BLaER1 treated with 17β-estradiol and CSF1 and Interleukin-3, amounts not matched to agents 10 nM and 100 nM (cell line): ENCODE results near the gene LRRN4.
A peak's percentile ranks its signal among the peaks of the same experiment; 100 is the strongest.

Experiments used
- H3K27ac ChIP-seq, 11 experiments: shearing (Covaris generic); formaldehyde crosslinking; 2 replicates each; pipeline ENCODE4 v1.8.1; 2022
- H3K27me3 ChIP-seq, 11 experiments: shearing (Covaris generic); formaldehyde crosslinking; 2 replicates each; pipeline ENCODE4 v1.8.1; 2022
- H3K36me3 ChIP-seq, 11 experiments: shearing (Covaris generic); formaldehyde crosslinking; 2 replicates each; pipeline ENCODE4 v1.8.1; 2022
- H3K4me1 ChIP-seq, 10 experiments: shearing (Covaris generic); formaldehyde crosslinking; 2 replicates each; pipeline ENCODE4 v1.8.1; 2022
- H3K4me2 ChIP-seq, 11 experiments: shearing (Covaris generic); formaldehyde crosslinking; 2 replicates each; pipeline ENCODE4 v1.8.1; 2022
- H3K4me3 ChIP-seq, 10 experiments: shearing (Covaris generic); formaldehyde crosslinking; 2 replicates each; pipeline ENCODE4 v1.8.1; 2022
- H3K9ac ChIP-seq, 11 experiments: shearing (Covaris generic); formaldehyde crosslinking; 2 replicates each; pipeline ENCODE4 v1.8.1; 2022
- H3K9me3 ChIP-seq, 11 experiments: shearing (Covaris generic); formaldehyde crosslinking; replicated peaks in 1 of 11; 2 replicates each; pipeline ENCODE4 v1.8.1; 2022
- H4K20me1 ChIP-seq, 11 experiments: shearing (Covaris generic); formaldehyde crosslinking; 2 replicates each; pipeline ENCODE4 v1.8.1; 2022
- Cebpa-rat ChIP-seq, 11 experiments: shearing (Covaris generic); IDR thresholded peaks; 2 replicates each; pipeline ENCODE4 v1.8.1; 2022

The LRRN4 gene

GRCh38 chr20:6053776-6054688 lies at the start of gene LRRN4:
LRRN4 (minus strand) TSS chr20:6054060; CDS start chr20:6052799, 1,261 bp downstream.
- no peak for TF ChIP-seq Cebpa-rat (IDR thresholded peaks at IDR 0.05)
- H3K9ac ChIP-seq: no peak within 1 kb of the TSS
- peaks cover 30 to 44% (median 42%) of the 10 kb centered on the region in 11 experiments for H3K27me3 ChIP-seq
- H3K36me3 ChIP-seq: no peaks in the 10 kb centered on the region
- no peak within 1 kb of the TSS for H3K27ac ChIP-seq
- H3K4me1 ChIP-seq: peaks cover 0 to 13% (median 9%) of the 10 kb centered on the region in 10 experiments; a peak in 10 of 20 replicates
- H3K4me3 ChIP-seq: no peak within 1 kb of the TSS
- H3K4me2 ChIP-seq: no peak within 1 kb of the TSS
- peaks cover 0 to 11% (median 0%) of the 10 kb centered on the region in 11 experiments; a peak in 2 of 22 replicates for H4K20me1 ChIP-seq
- peaks cover 0 to 12% (median 9%) of the 10 kb centered on the region in 11 experiments; a peak in 10 of 22 replicates for H3K9me3 ChIP-seq

DNA sequence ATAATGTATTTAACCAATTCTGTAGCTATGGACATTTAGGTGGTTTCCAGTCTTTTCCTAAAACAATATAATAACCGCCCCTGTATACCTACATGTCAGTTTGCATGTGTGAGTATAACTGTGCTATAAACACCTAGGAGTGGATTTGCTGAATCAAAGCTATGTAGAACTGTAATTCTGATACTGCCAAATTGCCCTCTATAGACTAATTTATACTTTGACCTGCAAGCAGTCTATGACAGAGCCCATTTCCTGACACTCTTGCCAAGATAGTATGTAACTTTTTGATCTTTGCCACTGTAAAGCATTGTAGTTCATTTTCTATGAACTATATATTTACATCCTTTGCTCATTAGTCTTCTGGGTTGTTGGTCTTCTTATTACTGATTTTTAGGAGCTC lies 49.4 kb upstream of the LRRN4 start:
- no peak overlapping the region for H3K27ac ChIP-seq
- no peak overlapping the region for H3K4me2 ChIP-seq
- H3K4me1 ChIP-seq: peaks cover 12 to 34% (median 19%) of the 10 kb centered on the region in 10 experiments
- H4K20me1 ChIP-seq: no peaks in the 10 kb centered on the region
- H3K9me3 ChIP-seq: no peaks in the 10 kb centered on the region
- no peaks in the 10 kb centered on the region for H3K27me3 ChIP-seq
- H3K9ac ChIP-seq: no peak overlapping the region
- H3K4me3 ChIP-seq: no peak overlapping the region
- peaks cover 0 to 40% (median 26%) of the 10 kb centered on the region in 11 experiments; a peak in 13 of 22 replicates for H3K36me3 ChIP-seq
- TF ChIP-seq Cebpa-rat (IDR thresholded peaks at IDR 0.05): no peak

DNA sequence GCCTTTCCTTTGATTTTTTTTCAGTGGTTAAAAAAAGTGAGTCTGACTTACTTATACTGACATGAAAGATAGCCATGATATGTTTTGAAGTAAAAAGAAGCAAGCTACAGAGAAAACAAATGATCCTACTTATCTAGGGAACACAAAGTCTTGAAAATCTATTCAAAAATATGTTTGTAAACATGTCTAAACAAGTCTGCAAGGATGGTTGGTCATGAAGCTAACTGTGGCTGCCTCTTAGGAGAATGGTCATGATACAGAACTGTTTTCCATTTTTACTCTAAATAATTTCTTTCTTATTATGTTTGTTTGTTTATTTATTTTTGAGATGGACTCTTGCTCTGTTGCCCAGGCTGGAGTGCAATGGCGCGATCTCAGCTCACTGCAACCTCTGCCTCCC lies 47.5 kb upstream of the LRRN4 start:
- no peak overlapping the region for H3K4me2 ChIP-seq
- H3K9me3 ChIP-seq: no peaks in the 10 kb centered on the region
- H3K9ac ChIP-seq: no peak overlapping the region
- no peak for TF ChIP-seq Cebpa-rat (IDR thresholded peaks at IDR 0.05)
- no peaks in the 10 kb centered on the region for H4K20me1 ChIP-seq
- H3K4me3 ChIP-seq: no peak overlapping the region
- H3K27me3 ChIP-seq: no peaks in the 10 kb centered on the region
- H3K27ac ChIP-seq: peak overlapping the region in 1 of 11 experiments; percentile 1; a peak in 1 of 22 replicates
- H3K36me3 ChIP-seq: peaks cover 0 to 41% (median 23%) of the 10 kb centered on the region in 11 experiments; a peak in 17 of 22 replicates
- H3K4me1 ChIP-seq: peaks cover 12 to 29% (median 19%) of the 10 kb centered on the region in 10 experiments

DNA sequence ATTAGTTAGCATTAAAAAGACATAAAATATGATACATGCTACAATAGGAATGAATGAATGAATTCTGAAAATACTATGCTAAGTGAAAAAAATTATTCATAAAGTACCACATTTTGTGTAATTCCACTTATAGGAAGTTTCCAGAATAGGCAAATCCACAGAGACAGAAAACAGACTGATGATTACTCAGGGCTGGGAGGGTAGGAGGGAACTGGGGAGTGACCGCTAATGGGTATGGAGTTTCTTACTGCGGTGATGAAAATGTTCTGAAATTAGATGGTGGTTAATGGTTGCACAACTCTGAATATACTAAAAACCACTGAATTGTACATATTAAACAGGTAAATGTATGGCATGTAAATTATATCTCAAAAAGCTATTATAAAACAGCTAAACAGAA lies 46.4 kb upstream of the LRRN4 start:
- peaks cover 10 to 18% (median 13%) of the 10 kb centered on the region in 10 experiments for H3K4me1 ChIP-seq
- H3K9me3 ChIP-seq: no peaks in the 10 kb centered on the region
- H3K9ac ChIP-seq: no peak overlapping the region
- no peak for TF ChIP-seq Cebpa-rat (IDR thresholded peaks at IDR 0.05)
- H4K20me1 ChIP-seq: no peaks in the 10 kb centered on the region
- H3K27me3 ChIP-seq: no peaks in the 10 kb centered on the region
- no peak overlapping the region for H3K4me3 ChIP-seq
- H3K27ac ChIP-seq: no peak overlapping the region
- peaks cover 0 to 47% (median 27%) of the 10 kb centered on the region in 11 experiments; a peak in 17 of 22 replicates for H3K36me3 ChIP-seq
- H3K4me2 ChIP-seq: no peak overlapping the region

- H3K36me3 ChIP-seq: peaks cover 0 to 50% (median 27%) of the 10 kb centered on the region in 11 experiments; a peak in 17 of 22 replicates
- TF ChIP-seq Cebpa-rat (IDR thresholded peaks at IDR 0.05): no peak
These were observed 46.0 kb upstream of the LRRN4 start for GRCh38 chr20:6099819-6100218.

GRCh38 chr20:6095409-6095808 lies 41.5 kb upstream of the LRRN4 start:
- Histone ChIP-seq H3K27ac (no peak overlapping the region), H3K27me3 (no peaks in the 10 kb centered on the region), H3K36me3 (peaks cover 0 to 56% (median 23%) of the 10 kb centered on the region in 11 experiments; a peak in 17 of 22 replicates), H3K9ac (no peak overlapping the region), H3K4me2 (no peak overlapping the region), H3K4me3 (no peak overlapping the region), H3K4me1 (peaks cover 4 to 25% (median 11%) of the 10 kb centered on the region in 10 experiments; a peak in 15 of 20 replicates), H4K20me1 (no peaks in the 10 kb centered on the region), H3K9me3 (no peaks in the 10 kb centered on the region)
- no peak for TF ChIP-seq Cebpa-rat (IDR thresholded peaks at IDR 0.05)

More at GRCh38 chr20:6099819-6100218, 46.0 kb upstream of the LRRN4 start:
- Histone ChIP-seq H3K4me2 (no peak overlapping the region), H3K4me3 (no peak overlapping the region), H4K20me1 (no peaks in the 10 kb centered on the region), H3K9ac (no peak overlapping the region), H3K27me3 (no peaks in the 10 kb centered on the region), H3K9me3 (no peaks in the 10 kb centered on the region), H3K27ac (no peak overlapping the region), H3K4me1 (peaks cover 6 to 14% (median 9%) of the 10 kb centered on the region in 10 experiments)

DNA sequence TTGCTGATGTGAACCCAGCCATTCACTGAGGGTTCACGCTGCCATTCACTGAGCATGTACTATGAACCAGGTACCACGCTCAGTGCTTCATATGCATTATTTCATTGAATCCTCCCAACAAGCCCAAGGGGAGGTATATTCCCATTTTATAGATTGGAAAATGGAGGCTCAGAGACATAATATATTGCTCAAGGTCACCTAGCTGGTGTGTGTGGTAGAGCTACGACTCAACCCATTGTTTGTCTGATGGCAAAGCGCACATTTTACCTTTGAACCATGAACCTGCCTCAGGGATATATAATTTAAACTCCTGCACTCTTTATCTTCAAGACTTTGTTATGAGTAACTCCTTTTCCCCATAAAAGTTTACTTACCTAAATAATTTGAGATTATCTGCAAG lies 40.7 kb upstream of the LRRN4 start:
- Histone ChIP-seq H3K4me1 (peaks cover 4 to 25% (median 11%) of the 10 kb centered on the region in 10 experiments; a peak in 15 of 20 replicates), H4K20me1 (no peaks in the 10 kb centered on the region), H3K4me3 (no peak overlapping the region), H3K27me3 (no peaks in the 10 kb centered on the region), H3K4me2 (peak overlapping the region in 7 of 11 experiments; percentile 15 to 60 (median 32); a peak in 9 of 22 replicates), H3K9me3 (no peaks in the 10 kb centered on the region), H3K9ac (no peak overlapping the region), H3K27ac (no peak overlapping the region), H3K36me3 (peaks cover 0 to 56% (median 26%) of the 10 kb centered on the region in 11 experiments; a peak in 17 of 22 replicates)
- TF ChIP-seq Cebpa-rat (IDR thresholded peaks at IDR 0.05): no peak

GRCh38 chr20:6094063-6094462 lies 40.2 kb upstream of the LRRN4 start:
- no peak for TF ChIP-seq Cebpa-rat (IDR thresholded peaks at IDR 0.05)
- Histone ChIP-seq H3K9me3 (no peaks in the 10 kb centered on the region), H3K4me3 (no peak overlapping the region), H3K4me1 (peaks cover 4 to 25% (median 11%) of the 10 kb centered on the region in 10 experiments; a peak in 15 of 20 replicates), H4K20me1 (no peaks in the 10 kb centered on the region), H3K4me2 (peak overlapping the region in 7 of 11 experiments; percentile 15 to 60 (median 32); a peak in 10 of 22 replicates), H3K36me3 (peaks cover 0 to 56% (median 27%) of the 10 kb centered on the region in 11 experiments; a peak in 17 of 22 replicates), H3K27me3 (no peaks in the 10 kb centered on the region), H3K27ac (no peak overlapping the region), H3K9ac (no peak overlapping the region)

GRCh38 chr20:6091661-6092060 lies 37.8 kb upstream of the LRRN4 start:
- peaks cover 5 to 57% (median 36%) of the 10 kb centered on the region in 11 experiments; a peak in 20 of 22 replicates for H3K36me3 ChIP-seq
- H3K27me3 ChIP-seq: no peaks in the 10 kb centered on the region
- H3K9me3 ChIP-seq: peaks cover 5 to 6% (median 5%) of the 10 kb centered on the region in 11 experiments; a peak in 15 of 22 replicates
- H4K20me1 ChIP-seq: no peaks in the 10 kb centered on the region
- no peak overlapping the region for H3K27ac ChIP-seq
- H3K4me1 ChIP-seq: peaks cover 4 to 25% (median 11%) of the 10 kb centered on the region in 10 experiments; a peak in 15 of 20 replicates
- no peak overlapping the region for H3K9ac ChIP-seq
- no peak overlapping the region for H3K4me2 ChIP-seq
- no peak for TF ChIP-seq Cebpa-rat (IDR thresholded peaks at IDR 0.05)
- no peak overlapping the region for H3K4me3 ChIP-seq
